Measurements from ENCODE around the gene SAFB.
A peak's percentile ranks its signal among the peaks of the same experiment; 100 is the strongest.

The SAFB gene

DNA sequence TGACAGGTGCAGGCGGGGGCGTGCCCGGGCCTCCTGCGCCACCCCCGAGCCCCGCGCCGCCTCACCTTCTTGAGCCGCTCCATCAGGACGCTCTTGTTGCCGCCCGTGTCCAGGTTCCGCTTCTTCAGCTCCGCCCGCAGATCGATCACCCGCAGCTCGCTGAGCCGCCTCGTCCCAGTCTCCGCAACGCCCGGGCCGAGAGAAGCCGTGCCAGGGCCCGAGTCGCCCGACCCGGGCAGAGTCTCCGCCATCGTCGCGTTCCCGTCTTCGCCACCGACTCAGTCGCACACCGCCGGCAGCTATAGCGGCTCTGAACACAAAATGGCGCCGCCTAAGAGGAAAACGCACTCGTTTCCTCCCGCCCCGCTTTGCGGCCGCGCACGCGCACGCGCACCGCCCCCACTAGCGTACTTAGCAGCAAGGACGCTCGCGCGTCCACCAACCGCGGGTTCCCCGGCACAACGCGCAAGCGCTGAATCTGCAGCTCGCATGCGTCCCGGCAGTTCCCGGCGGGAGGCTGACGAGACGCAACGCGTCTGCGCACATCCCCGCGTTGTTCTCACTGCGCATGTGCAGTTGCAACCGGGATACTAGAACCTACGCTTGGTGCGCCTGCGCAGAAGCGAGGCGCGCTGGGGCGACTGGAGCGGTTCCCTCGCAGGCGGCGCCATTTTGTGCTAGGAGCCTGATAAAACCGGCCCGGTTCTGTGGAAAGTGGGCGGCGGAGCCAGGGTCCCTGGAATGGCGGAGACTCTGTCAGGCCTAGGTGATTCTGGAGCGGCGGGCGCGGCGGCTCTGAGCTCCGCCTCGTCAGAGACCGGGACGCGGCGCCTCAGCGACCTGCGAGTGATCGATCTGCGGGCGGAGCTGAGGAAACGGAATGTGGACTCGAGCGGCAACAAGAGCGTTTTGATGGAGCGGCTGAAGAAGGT is at the start of gene SAFB, which contains the start of gene SAFB2:
TSS of gene SAFB (plus strand) at position 619 of the 932 bp plus-strand sequence. CDS start at position 742, 123 bp downstream.
TSS of gene SAFB2 (minus strand) at position 312 of the 932 bp plus-strand sequence. CDS start at position 251, 61 bp downstream.
- peak; percentile 100 for DNase-seq (ENCODE audit: low spot score)

DNA sequence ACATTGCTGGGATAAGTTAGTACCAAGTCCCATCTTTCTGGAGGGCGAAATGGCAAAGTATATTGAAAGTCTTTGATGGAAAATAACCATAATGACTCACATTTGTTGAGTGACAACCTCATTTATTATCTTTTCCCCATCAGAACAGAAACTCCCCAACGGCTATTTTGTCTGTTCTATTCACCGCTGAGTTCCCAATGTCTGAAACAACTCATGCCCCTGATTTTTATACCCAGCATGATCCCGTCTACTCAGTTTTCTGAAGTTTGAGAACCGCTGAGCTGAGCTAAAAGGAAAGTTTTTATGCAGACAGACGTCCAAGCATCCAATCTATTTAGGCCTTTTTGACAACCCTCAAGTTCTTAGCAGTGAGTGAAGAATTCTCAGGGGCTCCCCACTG is 47.3 kb upstream of the SAFB start:
- DNase-seq (ENCODE audit: low spot score): no peak

DNA sequence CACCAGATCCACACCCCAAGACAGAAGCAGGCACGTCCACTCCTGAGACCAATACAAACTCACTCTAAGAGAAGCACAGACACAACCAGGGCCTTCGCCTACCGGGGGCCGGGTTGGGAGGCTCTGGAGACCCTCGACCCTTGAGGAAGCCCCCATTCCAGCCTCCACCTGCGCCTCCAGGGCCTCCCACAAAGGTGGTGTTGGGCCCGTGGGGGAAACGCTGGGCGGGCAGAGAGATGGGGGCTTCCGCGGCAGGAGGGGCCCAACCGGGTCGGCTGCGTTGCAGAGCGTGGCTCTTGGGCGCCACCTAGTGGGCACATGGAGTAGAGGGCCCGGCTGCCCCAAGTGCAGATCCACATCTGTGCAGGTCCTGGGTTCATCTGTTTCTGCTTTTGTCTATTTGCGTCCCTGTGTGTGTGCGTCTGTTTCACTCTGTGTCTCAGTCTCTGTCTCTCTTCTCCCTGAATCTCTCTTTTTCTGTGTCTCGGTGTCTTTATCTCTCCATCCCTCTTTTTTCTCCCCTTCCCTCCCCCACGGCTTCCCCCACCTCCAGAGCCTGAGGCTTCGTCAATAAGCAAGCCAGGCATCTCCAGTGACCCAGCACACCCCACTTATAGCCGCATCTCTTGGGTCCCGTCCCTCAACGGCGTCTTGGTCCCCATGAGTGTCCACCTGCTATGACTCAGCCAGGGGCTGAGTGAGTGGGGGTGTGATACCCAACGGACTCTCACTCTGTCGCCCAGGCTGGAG is 44.6 kb upstream of the SAFB start:
- peak; percentile 90 for DNase-seq (ENCODE audit: low spot score)

DNA sequence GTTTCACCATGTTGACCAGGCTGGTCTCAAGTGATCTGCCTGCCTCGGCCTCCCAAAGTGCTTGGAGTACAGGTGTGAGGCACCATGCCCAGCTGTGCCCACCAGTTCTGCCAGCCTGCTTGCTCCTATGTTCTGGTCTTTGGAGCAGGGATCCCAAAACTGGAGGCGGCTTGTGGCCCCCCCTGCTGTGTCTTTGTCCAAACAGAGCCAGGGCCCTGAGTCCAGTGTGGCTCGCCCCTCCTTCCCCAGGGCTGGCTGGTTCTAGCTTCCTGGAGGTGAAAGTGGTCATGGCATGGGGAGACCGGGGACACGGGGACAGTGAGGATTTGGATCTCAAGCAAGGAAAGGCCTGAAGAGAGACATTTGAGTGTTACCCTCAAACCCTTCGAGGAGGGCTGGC is 43.6 kb upstream of the SAFB start:
- DNase-seq (ENCODE audit: low spot score): no peak

DNA sequence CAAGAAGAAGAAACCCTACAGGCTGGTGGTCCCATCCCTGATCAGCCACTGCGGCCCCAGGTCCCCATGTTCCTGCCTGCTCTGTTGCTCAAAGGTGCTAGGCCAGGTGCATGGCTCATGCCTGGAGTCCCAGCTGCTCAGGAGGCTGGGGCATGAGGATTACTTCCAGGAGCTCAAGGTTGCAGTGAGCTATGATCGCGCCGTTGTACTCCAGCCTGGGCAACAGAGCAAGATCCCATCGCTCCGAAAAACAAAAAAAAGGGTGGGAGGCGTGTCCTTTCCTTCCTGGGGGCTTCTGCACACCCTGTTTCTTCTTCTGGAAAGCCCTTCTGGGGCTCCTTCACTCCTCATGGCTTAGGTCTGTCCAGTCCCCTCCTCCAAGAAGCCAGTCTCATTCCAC is 43.2 kb upstream of the SAFB start:
- DNase-seq (ENCODE audit: low spot score): no peak

DNA sequence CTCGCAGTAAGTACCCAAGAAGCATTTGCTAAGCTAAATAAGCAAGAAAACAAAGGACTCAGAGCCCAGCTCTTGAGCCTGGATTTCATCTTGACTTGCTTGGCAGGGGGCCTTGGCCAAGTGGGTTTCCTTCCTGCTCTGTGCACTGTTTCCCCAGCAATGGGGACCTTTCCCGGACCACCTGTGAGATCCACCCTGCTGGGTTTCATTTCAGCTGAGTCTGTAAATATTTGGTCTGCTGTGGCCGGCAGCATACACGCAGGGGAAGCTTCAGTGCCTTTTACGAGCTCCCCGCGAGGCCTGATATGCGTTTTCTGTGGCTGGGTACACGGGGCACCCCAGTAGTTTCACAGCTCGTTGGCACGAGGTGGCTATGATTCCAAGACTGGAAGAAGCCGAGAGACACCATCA is 42.7 kb upstream of the SAFB start:
- no peak for DNase-seq (ENCODE audit: low spot score)

DNA sequence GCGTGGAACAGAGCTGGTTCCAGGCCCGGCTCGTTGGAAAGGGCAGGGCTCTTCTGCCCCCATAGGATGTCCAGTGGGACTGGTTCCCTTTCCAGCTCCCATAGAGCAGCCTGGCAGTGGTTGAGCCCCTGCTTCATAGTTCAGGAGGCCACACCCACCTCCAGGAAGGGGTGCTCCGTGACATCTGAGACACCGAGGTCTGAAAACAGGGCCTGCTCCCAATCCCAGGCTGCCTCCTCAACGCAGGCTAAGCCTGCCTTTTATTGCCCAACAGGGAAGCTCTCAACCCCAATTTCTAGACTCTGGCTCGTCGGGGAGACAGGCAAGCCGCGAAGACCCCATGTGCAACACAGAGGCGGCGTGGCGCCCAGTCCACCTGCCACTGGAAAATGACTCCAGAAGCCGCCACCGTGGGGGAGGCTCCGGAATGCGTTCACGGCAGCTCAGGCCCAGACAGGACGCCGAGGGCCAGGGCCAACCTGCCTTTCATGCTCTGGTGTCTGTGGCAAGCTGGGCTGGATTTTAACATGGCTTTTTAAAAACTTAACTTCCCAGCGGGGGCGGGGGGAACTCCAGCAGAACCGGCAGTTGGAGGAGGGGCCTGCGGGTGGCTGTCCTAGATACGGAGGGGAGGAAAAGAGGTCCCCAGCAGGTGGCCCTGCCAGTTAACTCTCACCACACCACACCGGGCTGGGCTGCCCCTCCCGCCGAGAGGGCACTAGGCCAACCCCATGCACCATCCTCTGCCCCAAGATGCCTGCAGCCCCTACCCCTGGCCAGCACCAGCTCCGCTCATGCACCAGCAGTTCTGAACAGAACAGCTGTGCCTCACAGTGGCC is 37.2 kb upstream of the SAFB start:
- no peak for DNase-seq (ENCODE audit: low spot score)

DNA sequence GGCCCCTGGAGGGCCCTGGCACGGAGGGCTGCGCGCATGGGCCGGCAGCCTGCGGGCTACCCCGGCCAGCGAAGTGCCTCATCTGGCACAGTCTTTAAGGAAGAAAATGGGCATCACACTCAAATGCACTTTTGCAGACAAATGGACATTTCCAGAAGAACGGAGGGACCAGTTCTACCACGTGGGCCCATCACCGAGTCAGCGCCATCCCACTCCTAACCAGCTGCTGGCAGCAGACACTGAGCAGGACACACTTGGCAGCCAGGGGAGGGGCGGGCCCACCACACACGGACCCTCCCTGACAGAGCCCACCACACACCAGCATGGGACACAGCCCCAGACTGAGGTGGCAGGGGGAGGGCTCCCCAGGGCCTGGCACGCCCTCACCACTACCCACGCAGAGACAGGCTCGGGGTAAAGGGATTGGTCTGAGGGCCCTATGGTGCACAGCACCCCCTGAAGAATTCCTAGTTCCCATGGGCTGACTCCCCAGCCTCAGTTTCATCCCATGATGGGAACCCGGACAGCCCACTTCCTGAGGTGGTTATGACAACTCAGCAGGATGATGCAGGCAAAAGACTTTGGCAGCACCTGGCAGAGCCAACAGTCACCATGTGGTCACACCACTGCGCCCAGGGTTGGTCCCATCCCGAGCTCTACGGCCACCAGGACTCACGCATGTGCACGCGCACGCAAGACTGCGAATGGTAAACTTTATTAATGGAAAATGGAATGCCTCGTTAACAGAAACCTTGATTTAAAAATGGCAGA is 36.4 kb upstream of the SAFB start:
- DNase-seq (ENCODE audit: low spot score): no peak

DNA sequence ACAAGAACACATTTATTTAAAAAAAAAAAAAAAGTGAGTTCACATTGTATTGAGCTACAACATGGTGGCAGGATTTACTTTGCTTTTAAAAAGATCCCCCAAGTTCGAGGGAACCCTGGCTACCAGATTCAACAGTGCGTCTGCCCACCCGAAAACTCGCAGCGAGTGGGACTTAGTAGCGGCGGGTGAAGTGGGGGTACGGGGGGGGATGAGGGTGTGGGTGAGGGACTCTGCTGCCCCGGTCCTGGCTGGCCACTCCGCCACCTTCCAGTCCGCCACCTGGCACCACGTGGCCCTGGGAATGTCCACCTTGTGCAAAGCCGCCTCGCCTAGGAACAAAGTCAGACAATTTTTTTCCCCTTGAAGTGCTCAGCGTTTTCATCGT is 35.8 kb upstream of the SAFB start:
- DNase-seq (ENCODE audit: low spot score): no peak

DNA sequence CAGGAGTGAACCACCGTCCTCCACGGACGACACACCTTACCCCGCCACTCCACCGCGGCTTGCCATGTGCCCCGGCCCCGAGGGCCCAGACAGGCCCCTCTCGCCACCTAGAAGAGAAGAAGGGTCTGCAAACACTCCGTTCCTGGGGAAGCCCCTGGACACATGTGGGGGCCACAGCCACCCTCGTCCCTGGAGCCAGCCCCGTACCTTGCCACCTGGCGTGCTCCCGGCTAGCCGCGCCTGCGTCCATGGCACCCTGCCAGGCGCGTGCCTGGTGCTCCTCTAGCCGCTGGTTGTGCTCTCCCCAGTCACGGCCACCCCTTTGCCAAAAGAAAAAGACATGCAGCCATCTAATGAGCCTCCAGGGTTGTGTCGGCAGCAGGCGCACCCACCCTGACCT is 35.2 kb upstream of the SAFB start:
- no peak for DNase-seq (ENCODE audit: low spot score)

DNA sequence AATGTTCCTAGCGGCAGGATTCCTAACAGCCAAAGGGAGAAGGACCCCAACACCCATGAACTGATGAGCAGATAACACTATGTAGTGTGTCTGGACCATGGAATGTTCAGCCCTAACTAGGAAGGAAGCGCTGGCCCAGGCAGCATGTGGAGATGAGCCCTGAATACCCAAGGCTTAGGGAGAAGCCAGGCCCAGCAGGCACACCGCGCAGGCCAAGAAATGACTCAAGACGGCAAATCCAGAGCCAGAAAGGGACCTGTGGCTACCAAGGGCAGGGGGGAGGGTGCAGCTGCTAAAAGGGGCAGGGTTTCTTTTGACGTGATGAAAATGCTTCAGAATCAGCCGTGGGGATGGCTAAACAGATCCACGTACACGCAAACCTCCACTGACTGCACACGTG is 34.4 kb upstream of the SAFB start:
- DNase-seq (ENCODE audit: low spot score): no peak

DNA sequence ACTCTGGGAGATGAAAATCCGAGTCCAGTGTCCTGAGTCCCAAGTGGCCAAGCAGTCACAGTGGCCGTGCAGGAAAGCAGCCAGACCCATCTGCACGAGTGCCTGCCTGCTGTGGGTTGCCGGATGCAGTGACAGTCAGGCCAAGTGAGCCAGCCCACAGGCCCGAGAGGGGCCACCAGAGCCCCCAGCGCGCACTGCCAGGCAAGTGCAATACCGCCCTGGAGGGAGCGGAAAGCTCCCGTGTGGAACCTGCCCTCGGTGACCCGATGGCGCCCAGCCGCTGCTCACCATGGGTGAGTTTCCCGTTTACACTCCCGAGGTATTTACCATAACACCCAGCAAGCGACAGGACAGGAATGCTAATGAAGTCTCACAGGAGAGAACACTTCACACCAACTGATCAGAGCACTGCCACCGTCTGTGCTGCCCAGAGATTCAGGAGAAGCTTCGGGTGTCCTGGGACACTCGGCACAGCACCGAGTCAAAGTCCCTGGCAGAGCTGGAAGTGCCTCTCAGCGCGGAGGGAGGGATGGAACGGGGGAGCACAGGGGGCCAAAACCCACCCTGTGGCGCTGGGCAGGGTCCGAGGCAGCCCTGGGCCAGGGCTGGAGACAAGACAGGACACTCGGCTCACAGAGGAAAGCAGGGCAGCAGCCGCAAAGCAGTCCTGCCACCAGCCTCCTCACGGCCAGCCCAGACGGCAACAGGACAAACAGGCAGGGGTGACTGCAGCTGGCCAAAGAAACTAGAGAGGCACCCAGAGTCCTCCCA is 33.8 kb upstream of the SAFB start:
- DNase-seq (ENCODE audit: low spot score): no peak

DNA sequence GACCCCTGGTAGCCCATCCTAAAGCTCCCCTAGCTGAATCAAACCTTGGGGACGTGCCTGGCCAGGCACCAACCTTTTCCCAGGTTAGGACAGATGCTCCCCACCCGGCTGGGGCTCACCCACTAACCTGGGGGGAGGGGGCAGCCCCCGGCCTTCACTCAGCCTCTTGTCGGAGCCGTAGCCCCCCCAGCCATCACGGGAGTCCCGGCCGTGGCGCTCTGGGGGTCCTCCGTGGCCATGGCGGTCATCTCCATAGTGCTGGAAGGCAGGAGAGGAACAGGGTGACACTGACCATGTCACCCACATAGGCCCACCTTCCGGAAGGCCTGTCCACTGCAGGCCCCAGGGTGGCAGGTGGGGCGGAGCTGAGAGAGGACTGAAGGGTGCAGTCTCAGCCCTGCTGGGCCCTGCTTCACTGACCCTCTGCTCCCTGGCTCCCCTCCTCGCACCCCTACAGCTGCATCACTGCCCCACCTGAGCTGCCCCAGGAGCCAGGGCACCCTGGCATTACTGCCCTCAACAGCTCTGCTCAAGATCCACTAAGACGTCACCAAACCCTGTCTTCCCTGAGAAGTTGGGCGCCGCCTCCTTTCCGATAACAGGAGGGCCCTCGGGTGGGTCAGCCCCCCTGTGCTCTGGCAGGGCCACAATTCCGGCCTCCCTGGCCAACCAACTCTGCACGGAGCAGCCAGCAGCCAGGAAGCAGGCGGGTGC is 32.6 kb upstream of the SAFB start:
- no peak for DNase-seq (ENCODE audit: low spot score)

DNA sequence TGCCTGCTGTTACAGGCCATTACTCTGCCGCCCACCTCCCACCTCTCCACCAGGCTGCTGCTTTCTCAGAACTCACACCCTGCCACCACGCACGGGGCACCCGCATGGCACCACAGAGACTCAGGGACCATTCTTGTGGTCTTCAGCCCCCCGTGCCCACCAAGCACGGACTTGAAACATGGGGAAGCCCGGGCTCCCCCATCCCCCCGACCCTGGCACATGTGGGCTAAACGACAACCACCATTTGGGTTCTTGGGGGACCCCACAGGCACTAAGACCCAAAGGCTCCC is 32.1 kb upstream of the SAFB start:
- DNase-seq (ENCODE audit: low spot score): no peak

DNA sequence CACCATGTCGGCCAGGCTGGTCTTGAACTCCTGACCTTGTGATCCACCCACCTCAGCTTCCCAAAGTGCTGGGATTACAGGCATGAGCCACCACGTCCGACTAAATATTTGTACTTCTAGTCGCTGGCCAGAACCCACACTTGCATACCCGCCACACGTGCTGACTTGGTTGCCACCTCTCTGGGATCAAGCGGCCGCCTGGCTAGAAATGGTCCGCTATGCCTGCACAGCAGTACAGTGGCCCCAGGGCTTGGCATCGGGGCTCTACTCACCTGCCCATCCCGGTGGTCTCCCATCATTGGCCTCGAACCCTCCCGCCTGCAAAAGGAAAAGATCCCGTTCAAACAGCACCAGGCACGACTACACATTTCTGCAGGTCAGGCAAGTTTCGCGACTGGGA is 31.4 kb upstream of the SAFB start:
- DNase-seq (ENCODE audit: low spot score): no peak

DNA sequence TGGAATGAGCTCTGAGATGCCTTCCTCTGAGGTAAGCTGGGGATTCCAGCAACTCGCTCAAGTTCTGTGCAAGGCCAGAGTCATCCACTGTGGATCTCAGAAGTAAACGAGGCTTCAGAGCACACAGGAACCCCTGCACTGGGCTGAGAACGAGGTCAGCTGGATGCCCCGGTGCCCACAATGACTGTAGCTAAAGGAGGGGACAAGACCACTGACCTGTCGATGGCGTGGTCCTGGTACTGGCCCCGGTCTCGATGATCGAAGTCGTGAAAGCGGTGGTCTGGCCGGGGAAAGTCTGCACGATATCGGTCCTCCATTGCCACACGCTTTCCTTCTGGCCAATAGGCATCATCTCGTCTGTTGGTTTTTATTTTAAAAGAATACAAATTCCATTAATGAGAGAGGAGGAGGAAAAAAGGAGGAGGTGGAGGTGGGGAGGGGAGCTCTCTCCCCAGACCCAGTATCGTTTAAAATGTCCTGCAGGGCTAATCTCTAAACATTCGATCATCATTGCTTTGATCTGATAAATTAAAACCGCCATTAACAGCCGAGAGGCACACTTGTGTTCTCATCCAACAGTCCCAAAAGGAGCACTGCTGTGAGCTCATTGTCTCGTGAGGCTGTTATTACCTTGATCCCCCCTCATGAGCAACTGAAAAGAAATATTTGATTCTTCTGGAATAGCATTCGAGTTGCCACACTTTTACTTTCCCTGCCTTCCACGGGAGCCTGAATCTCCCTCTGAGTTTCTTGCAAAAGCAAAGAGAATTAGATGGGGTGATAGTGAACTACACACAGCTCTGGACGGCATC is 30.1 kb upstream of the SAFB start:
- no peak for DNase-seq (ENCODE audit: low spot score)

DNA sequence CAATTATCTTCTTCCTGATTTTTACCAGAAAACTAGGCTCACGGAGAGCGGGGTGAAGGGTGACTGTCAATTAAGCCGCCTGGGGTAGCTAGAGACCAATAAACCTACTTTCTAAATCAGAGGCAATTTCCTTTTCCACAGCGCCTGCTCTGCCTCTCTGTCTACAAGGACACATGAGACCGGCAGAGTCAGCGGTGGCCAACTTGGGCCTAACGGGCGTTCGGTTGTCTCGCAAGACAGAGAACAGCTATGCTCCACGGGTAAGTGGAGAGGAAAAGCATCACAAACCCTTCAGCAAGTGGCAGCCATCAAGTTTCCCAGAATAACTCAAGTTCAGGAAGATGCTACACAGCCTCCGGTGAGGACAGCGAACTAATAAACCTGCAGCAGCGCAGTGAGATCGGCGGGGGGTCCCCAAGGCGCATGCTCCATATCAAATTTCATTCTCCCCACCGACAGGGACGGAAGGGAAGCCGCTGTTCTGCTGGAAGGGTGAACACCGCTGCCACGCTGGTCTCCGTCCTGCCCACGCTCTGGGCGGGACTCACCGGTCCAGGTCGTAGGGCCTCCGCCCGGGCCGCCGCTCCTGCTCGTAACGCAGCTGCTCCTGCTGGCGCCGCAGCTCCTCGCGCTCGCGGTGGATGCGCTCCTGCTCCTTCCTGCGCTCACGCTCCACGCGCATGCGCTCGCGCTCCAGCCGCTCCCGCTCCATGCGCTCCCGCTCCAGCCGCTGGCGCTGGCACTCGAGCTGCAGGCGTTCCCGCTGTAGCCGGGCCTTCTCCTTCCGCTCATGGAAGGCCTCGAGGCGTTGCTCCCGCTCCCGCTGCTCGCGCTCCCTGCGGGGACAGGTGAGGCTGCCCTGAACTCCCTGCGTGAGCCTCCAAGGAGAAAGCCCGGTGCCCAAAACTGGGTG is 29.3 kb upstream of the SAFB start:
- no peak for DNase-seq (ENCODE audit: low spot score)

DNA sequence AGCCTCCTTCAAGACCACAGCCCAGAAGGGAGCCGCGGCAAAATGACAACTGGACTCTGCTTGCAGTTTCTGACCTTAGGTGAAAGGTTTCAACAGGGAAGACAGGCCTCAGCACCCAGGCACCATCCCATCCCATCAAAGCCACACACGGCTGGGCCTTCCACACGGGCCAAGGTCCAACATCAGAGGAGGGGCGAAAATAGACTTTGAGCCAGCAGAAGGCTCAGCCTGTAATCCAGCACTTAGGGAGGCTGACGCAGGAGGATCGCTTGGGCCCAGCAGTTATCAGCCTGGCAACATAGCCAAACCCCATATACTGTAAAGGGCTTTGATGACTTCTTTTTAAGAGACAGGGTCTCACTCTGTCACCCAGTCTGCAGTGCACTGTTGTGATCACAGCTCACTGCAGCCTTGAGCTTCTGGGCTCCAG is 28.3 kb upstream of the SAFB start:
- DNase-seq (ENCODE audit: low spot score): no peak
